Activated CD8-positive, alpha-beta memory T cell treated with anti-CD3 and anti-CD28 coated beads, Interleukin-2, amount 50 U/mL, for 1 hour (primary cell): ENCODE results near the gene SLC4A7.
"Not testable (repeated sequence)": the region's sequence is repeated elsewhere in the genome, so short reads cannot be mapped to it uniquely, and the experiment has no call there.

Experiments used
- DNase-seq: peaks from one replicate; pipeline ENCODE4 v3.0.0-alpha.2; 2020; ENCODE audit errors: extremely low read depth

Gene SLC4A7

GRCh38 chr3:27487383-27487782 lies 3.2 kb upstream of the SLC4A7 start:
- DNase-seq: no peak

GRCh38 chr3:27486336-27486735 lies 2.2 kb upstream of the SLC4A7 start:
- no peak for DNase-seq

GRCh38 chr3:27485866-27486265 lies 1.7 kb upstream of the SLC4A7 start:
- DNase-seq: no peak

GRCh38 chr3:27483117-27484014 lies 818 bp downstream of the SLC4A7 start:
- DNase-seq: no peak

- DNase-seq: no peak
These were observed 4.2 kb downstream of the SLC4A7 start for GRCh38 chr3:27479806-27480543.

GRCh38 chr3:27471923-27472550 lies 12.1 kb downstream of the SLC4A7 start:
- no peak for DNase-seq

- no peak for DNase-seq
These were observed 15.8 kb downstream of the SLC4A7 start for GRCh38 chr3:27468283-27468886.

- no peak for DNase-seq
These were observed 16.6 kb downstream of the SLC4A7 start for GRCh38 chr3:27467545-27467944.

GRCh38 chr3:27464646-27465045 lies 19.5 kb downstream of the SLC4A7 start:
- DNase-seq: no peak

GRCh38 chr3:27462228-27462627 lies 22.0 kb downstream of the SLC4A7 start:
- DNase-seq: no peak

- no peak for DNase-seq
These were observed 25.3 kb downstream of the SLC4A7 start for GRCh38 chr3:27458929-27459328.

GRCh38 chr3:27456554-27456953 lies 27.6 kb downstream of the SLC4A7 start:
- no peak for DNase-seq

- DNase-seq: no peak
These were observed 29.3 kb downstream of the SLC4A7 start for GRCh38 chr3:27454914-27455313.

- DNase-seq: no peak
These were observed 29.7 kb downstream of the SLC4A7 start for GRCh38 chr3:27454461-27454860.

GRCh38 chr3:27452368-27453090 lies 31.7 kb downstream of the SLC4A7 start:
- no peak for DNase-seq

- no peak for DNase-seq
These were observed 32.3 kb downstream of the SLC4A7 start for GRCh38 chr3:27451842-27452241.

- no peak for DNase-seq
These were observed 32.9 kb downstream of the SLC4A7 start for GRCh38 chr3:27451251-27451650.

GRCh38 chr3:27449530-27450150 lies 34.5 kb downstream of the SLC4A7 start:
- no peak for DNase-seq

- not testable (repeated sequence) for DNase-seq
These were observed 41.2 kb downstream of the SLC4A7 start for GRCh38 chr3:27442995-27443394.

GRCh38 chr3:27438352-27438751 lies 45.8 kb downstream of the SLC4A7 start:
- DNase-seq: not testable (repeated sequence)

- DNase-seq: no peak
These were observed 53.1 kb downstream of the SLC4A7 start for GRCh38 chr3:27431116-27431515.
